ENCODE measurements around the gene FAM184A.

Gene FAM184A

GRCh38 chr6:118974790-118975189 lies 103.7 kb downstream of the FAM184A start:
- in situ Hi-C loops (cut with HindIII; ENCODE audit: low sequenced_read_pairs), result loop anchor here (5.0 kb wide), 1 partner anchor 53 kb away; no protein-coding TSS in a partner anchor

GRCh38 chr6:118971682-118972081 lies 106.8 kb downstream of the FAM184A start:
- in situ Hi-C loops (cut with HindIII; ENCODE audit: low sequenced_read_pairs), result loop anchor here (5.0 kb wide), 1 partner anchor 56 kb away; no protein-coding TSS in a partner anchor

DNA sequence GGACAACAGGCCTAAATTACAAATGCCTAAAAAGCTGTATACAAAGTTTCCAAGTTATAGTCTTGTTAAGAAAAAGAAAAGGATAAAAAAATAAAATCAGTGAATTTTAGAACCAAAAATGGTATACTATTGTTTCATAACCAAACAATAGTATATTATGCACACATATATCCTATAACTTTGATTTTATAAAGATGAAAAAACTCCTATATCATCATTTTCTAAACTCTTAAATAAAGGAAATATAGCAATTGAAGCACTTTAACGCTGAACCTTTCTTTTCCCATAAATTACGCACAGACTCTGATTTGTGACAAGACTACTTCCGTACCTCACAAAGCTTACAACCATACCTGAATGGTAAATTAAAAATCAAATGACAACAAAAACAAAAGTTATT lies 107.6 kb downstream of the FAM184A start:
- in situ Hi-C loops (cut with HindIII; ENCODE audit: low sequenced_read_pairs), result loop anchor here (5.0 kb wide), 1 partner anchor 56 kb away; no protein-coding TSS in a partner anchor

GRCh38 chr6:118968416-118968815 lies 110.0 kb downstream of the FAM184A start:
- in situ Hi-C loops (cut with HindIII; ENCODE audit: low sequenced_read_pairs), result no loop called here

DNA sequence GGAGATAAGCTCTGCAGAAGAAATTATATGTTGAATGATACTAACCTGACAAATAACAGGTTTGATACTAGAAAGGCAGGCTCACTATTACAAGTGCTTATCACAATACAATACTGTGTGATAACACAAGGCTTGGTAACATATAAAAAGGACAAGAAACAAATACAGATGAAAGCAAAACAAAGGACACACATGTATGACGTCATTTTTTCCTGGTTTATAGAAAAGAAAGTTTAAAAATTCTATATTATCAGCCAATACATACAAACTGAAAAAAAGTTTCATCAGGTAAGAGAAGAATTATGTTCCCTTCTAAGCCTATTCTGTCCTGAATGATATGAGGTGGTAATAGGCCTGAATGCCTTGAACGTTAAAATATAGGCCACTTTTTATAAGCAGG lies 111.2 kb downstream of the FAM184A start:
- in situ Hi-C loops (cut with HindIII; ENCODE audit: low sequenced_read_pairs), result no loop called here

GRCh38 chr6:118965843-118966370 lies 112.6 kb downstream of the FAM184A start:
- in situ Hi-C loops (cut with HindIII; ENCODE audit: low sequenced_read_pairs), result no loop called here

- in situ Hi-C loops (cut with HindIII; ENCODE audit: low sequenced_read_pairs), result no loop called here
These were observed 113.1 kb downstream of the FAM184A start for GRCh38 chr6:118965371-118965770.

DNA sequence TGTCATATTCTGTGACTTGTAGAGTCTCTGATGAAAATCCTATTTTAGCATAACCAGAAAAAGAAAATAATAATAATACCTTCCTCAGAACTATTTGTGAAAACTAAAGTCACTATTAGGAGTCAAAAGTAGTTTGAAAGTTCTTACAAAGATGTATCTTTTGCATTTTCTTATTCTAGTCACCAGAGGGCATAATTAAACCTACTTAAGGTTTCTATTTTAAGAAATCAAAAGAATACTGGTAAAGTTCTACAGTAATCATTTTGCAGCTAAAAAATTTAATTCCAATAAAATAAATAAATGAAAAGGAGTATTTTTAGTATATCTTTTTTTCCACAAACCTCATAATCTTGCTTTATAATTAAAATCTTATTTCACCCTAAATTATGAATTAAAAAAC lies 115.5 kb downstream of the FAM184A start:
- in situ Hi-C loops (cut with HindIII; ENCODE audit: low sequenced_read_pairs), result no loop called here

DNA sequence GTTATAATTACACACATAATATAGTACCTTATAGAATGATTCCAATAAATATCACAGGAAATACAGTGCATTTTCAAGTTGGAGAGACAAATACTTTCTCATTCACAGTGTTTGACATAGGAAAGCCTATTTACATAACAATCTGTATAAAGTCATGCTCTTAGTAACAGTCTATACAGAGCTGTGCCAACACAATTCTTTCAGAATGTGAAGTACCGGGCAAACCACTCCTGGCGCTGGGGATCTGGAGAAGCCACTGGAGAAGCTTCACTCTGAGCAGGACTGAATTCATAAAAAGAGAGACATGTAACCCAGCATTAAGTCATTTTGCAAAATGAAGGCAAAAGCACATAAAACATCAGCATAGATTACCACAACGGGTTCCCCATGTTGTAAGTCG lies 118.6 kb downstream of the FAM184A start:
- in situ Hi-C loops (cut with HindIII; ENCODE audit: low sequenced_read_pairs), result no loop called here

DNA sequence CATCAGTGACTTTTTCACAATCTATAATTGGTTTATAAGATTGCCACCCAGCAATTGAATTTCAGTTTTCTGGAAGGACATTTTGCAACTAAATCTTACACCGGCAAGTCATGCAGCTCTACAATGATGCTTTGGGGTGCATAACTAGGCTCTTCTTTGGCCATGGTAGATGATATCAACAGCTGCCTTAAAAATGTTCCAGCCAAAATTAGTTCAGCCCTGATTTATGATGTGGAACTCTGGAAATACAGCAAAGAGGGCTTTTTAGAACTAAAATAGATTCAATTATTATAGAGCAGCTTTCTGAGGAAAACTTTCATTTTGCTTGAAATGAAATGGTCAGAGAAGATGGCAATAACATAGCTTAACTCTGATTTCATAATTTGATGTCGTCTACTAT lies 125.1 kb downstream of the FAM184A start:
- in situ Hi-C loops (cut with HindIII; ENCODE audit: low sequenced_read_pairs), result no loop called here

DNA sequence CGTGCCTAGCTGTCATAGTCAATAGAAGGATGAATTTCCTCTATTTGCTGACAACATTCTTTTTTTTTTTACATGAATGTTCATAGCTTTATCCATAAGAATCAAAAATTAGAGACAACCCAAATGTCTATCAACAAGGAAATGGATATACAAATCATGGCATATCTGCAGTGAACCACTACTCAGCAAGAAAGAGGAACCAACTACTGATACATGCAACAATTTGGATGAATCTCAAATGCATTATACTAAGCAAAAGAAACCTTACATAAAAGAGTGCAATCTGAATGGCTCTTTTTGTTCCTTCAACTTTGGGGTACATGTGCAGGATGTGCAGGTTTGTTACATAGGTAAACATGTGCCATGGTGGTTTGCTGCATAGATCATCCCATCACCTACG lies 125.8 kb downstream of the FAM184A start:
- in situ Hi-C loops (cut with HindIII; ENCODE audit: low sequenced_read_pairs), result no loop called here

- in situ Hi-C loops (cut with HindIII; ENCODE audit: low sequenced_read_pairs), result no loop called here
These were observed 133.2 kb downstream of the FAM184A start for GRCh38 chr6:118945217-118945616.

DNA sequence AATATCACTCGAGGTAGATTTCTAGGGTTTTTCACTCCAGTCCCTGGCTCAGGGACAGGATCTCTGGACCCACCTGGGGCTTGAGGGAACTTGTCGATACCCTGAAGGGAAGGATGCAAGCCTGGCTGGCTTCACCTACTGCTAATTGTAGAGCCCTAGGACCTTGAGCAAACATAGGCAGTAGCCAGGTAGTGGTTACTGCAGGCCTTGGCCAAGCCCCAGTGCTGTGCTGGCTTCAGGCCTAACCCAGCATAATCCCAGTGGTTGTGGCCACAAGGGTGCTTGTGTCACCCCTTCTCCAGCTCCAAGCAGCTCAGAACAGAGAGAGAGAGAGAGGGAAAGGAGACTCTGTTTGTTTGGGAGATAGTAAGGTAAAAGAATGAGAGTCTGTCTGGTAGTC lies 137.7 kb downstream of the FAM184A start:
- in situ Hi-C loops (cut with HindIII; ENCODE audit: low sequenced_read_pairs), result no loop called here

GRCh38 chr6:118939683-118940082 lies 138.8 kb downstream of the FAM184A start:
- in situ Hi-C loops (cut with HindIII; ENCODE audit: low sequenced_read_pairs), result no loop called here

- in situ Hi-C loops (cut with HindIII; ENCODE audit: low sequenced_read_pairs), result no loop called here
These were observed 142.3 kb downstream of the FAM184A start for GRCh38 chr6:118935978-118936703.

GRCh38 chr6:118935331-118935668 lies 143.2 kb downstream of the FAM184A start:
- in situ Hi-C loops (cut with HindIII; ENCODE audit: low sequenced_read_pairs), result no loop called here

GRCh38 chr6:118934461-118935330 lies 143.8 kb downstream of the FAM184A start, which contains the start of gene MCM9:
Gene MCM9 (minus strand): TSS chr6:118935159. CDS start chr6:118931723, 3,436 bp downstream.
- in situ Hi-C loops (cut with HindIII; ENCODE audit: low sequenced_read_pairs), result no loop called here

DNA sequence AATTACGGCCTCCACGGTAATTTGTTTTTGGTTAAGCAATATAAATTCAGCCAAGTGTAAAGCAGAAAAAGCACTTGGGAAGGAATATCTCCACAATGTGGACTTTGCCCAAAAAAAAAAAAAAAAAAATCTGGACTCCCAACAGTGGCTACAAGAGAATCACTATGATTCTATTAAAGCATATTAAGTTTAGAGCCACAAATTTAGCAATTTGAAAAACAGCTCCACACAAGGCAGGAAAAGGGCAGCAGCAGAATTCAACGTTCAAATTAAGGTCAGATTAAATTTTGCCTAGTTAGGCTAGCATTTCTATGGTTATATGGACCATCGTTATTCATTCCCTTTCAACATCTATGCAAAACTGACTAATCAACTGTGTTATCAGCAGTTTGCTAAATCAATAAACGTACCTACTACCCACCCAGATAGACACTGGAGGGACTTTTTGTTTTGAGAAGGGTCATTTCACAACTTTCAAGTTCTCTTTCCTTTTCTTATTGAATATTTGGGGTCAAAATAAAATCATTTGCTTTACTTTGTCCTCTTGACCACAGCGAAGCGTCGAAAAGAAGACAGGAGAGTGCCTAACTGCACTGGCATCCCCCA lies 144.5 kb downstream of the FAM184A start:
- in situ Hi-C loops (cut with HindIII; ENCODE audit: low sequenced_read_pairs), result no loop called here

DNA sequence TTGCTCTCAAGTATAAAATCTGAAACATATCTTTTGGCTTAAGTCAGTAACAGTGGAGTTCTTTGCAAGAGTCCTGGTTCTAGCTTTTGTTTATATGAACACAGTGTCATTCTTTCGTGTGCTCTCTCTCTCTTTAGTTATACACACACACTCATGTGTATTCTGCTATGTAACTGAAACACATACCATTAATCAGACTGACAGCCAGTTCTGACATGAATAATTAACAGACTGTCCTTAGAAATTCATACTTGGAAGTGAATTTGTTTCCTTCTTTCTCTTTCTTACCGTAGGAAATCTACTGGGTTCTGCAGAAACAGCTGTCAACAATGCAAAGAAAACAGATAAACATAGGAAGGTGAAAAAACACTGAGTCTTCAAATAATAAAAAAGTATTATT lies 146.0 kb downstream of the FAM184A start:
- in situ Hi-C loops (cut with HindIII; ENCODE audit: low sequenced_read_pairs), result no loop called here

DNA sequence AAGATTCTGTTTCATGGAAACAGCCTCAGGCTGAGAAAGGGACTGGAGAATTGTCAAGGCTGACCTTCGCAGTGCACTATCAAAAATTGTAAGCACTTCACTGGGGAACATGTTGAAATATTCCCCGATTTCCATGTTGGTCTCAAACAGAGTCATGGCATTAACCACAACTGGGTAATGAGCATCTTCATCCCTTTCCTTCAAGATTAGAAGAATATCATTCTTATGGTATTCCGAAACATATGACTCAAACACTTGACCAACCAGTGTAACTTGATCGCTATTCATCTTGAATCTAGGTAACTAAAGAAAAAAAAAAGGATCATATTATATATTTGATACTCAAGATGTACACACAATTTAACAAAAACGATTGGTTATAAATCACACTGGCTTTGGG lies 147.0 kb downstream of the FAM184A start:
- in situ Hi-C loops (cut with HindIII; ENCODE audit: low sequenced_read_pairs), result no loop called here

GRCh38 chr6:118930680-118931079 lies 147.8 kb downstream of the FAM184A start:
- in situ Hi-C loops (cut with HindIII; ENCODE audit: low sequenced_read_pairs), result no loop called here

Data from endothelial cell of hepatic sinusoid (primary cell).